Thyroid gland (tissue), 4 donors: Measurements from ENCODE around the gene SUN2.

Experiments used
- POLR2A ChIP-seq, 2 donors: fragments of 450-650 bp; IDR thresholded peaks; one replicate each; pipeline ENCODE4 v1.6.1; 2017; ENCODE audit warnings: antibody characterized with exemption in 2 of 2, mild to moderate bottlenecking in 2 of 2, moderate library complexity in 1 of 2
- TF ChIP-seq, protein P1 (sequence below), 6 experiments: fragments of 200-600 bp in 3 of 6; fragments of 450-650 bp in 3 of 6; sonication (generic) in 3 of 6; IDR thresholded peaks; one replicate each; pipeline ENCODE4 v1.5.1; 2016 to 2019; ENCODE audit warnings: antibody characterized with exemption in 6 of 6, mild to moderate bottlenecking in 2 of 6, inconsistent platforms in 1 of 6, moderate library complexity in 1 of 6

GRCh38 chr22:38712486-38713207 is 43.2 kb downstream of the SUN2 start:
- TF ChIP-seq, protein P1, sequence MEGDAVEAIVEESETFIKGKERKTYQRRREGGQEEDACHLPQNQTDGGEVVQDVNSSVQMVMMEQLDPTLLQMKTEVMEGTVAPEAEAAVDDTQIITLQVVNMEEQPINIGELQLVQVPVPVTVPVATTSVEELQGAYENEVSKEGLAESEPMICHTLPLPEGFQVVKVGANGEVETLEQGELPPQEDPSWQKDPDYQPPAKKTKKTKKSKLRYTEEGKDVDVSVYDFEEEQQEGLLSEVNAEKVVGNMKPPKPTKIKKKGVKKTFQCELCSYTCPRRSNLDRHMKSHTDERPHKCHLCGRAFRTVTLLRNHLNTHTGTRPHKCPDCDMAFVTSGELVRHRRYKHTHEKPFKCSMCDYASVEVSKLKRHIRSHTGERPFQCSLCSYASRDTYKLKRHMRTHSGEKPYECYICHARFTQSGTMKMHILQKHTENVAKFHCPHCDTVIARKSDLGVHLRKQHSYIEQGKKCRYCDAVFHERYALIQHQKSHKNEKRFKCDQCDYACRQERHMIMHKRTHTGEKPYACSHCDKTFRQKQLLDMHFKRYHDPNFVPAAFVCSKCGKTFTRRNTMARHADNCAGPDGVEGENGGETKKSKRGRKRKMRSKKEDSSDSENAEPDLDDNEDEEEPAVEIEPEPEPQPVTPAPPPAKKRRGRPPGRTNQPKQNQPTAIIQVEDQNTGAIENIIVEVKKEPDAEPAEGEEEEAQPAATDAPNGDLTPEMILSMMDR (IDR thresholded peaks at IDR 0.05), result no peak
- TF ChIP-seq POLR2A (IDR thresholded peaks at IDR 0.05), result no peak
